Skin epidermis (tissue), 12 donors: ENCODE results near the gene TLK1.

Experiments used
- H3K27ac ChIP-seq, 21 experiments: fragments of 200-600 bp; sonication (generic) in 11 of 21; one replicate each; pipeline ENCODE4 v1.5.0; 2020; ENCODE audit warnings: mild to moderate bottlenecking in 3 of 21, inconsistent platforms in 2 of 21, moderate library complexity in 2 of 21
- H3K4me3 ChIP-seq, 7 experiments: fragments of 200-600 bp; sonication (generic) in 2 of 7; one replicate each; pipeline ENCODE4 v1.5.0; 2020; ENCODE audit warnings: inconsistent platforms in 2 of 7, mild to moderate bottlenecking in 2 of 7, moderate library complexity in 1 of 7

The TLK1 gene

GRCh38 chr2:171160119-171160955 is at the start of gene TLK1:
Gene TLK1, minus strand, starts transcription at chr2:171160893. Its CDS starts 465 bp downstream, at chr2:171160428.
- Histone ChIP-seq H3K4me3 (peak within 1 kb of the TSS; percentile 64 to 98 (median 92)), H3K27ac (peak within 1 kb of the TSS; percentile 81 to 99 (median 96))

- no peak overlapping the region for H3K4me3 ChIP-seq
- H3K27ac ChIP-seq, result peak overlapping the region in 4 of 21 experiments; percentile 17 to 67 (median 34)
Measured at GRCh38 chr2:171210216-171210863, 49.6 kb upstream of the TLK1 start.

GRCh38 chr2:171208657-171209056 is 48.0 kb upstream of the TLK1 start:
- Histone ChIP-seq H3K4me3 (no peak overlapping the region), H3K27ac (no peak overlapping the region)

- H3K4me3 ChIP-seq, result no peak overlapping the region
- H3K27ac ChIP-seq, result no peak overlapping the region
Measured at GRCh38 chr2:171206422-171207115, 45.9 kb upstream of the TLK1 start.

- H3K27ac ChIP-seq, result no peak overlapping the region
- no peak overlapping the region for H3K4me3 ChIP-seq
Measured at GRCh38 chr2:171205551-171205950, 44.9 kb upstream of the TLK1 start.

GRCh38 chr2:171201767-171202166 is 41.1 kb upstream of the TLK1 start:
- Histone ChIP-seq H3K27ac (no peak overlapping the region), H3K4me3 (no peak overlapping the region)

- no peak overlapping the region for H3K4me3 ChIP-seq
- H3K27ac ChIP-seq, result no peak overlapping the region
Measured at GRCh38 chr2:171201271-171201670, 40.6 kb upstream of the TLK1 start.

- Histone ChIP-seq H3K4me3 (no peak overlapping the region), H3K27ac (no peak overlapping the region)
Measured at GRCh38 chr2:171200469-171200868, 39.8 kb upstream of the TLK1 start.

GRCh38 chr2:171191021-171191420 is 30.3 kb upstream of the TLK1 start:
- Histone ChIP-seq H3K4me3 (no peak overlapping the region), H3K27ac (no peak overlapping the region)

- Histone ChIP-seq H3K4me3 (no peak overlapping the region), H3K27ac (no peak overlapping the region)
Measured at GRCh38 chr2:171187819-171188218, 27.1 kb upstream of the TLK1 start.

GRCh38 chr2:171187177-171187576 is 26.5 kb upstream of the TLK1 start:
- Histone ChIP-seq H3K4me3 (no peak overlapping the region), H3K27ac (no peak overlapping the region)

- Histone ChIP-seq H3K4me3 (no peak overlapping the region), H3K27ac (peak overlapping the region in 1 of 21 experiments; percentile 1)
Measured at GRCh38 chr2:171185941-171186340, 25.2 kb upstream of the TLK1 start.

GRCh38 chr2:171185165-171185818 is 24.6 kb upstream of the TLK1 start:
- H3K27ac ChIP-seq, result no peak overlapping the region

GRCh38 chr2:171181064-171182049 is 20.7 kb upstream of the TLK1 start:
- Histone ChIP-seq H3K27ac (peak overlapping the region in 2 of 21 experiments; percentile 8 to 12), H3K4me3 (no peak overlapping the region)

More at GRCh38 chr2:171185165-171185818, 24.6 kb upstream of the TLK1 start:
- no peak overlapping the region for H3K4me3 ChIP-seq

GRCh38 chr2:171180229-171180930 is 19.7 kb upstream of the TLK1 start:
- no peak overlapping the region for H3K4me3 ChIP-seq
- no peak overlapping the region for H3K27ac ChIP-seq

- Histone ChIP-seq H3K4me3 (no peak overlapping the region), H3K27ac (no peak overlapping the region)
Measured at GRCh38 chr2:171178993-171179392, 18.3 kb upstream of the TLK1 start.

- no peak overlapping the region for H3K4me3 ChIP-seq
Measured at GRCh38 chr2:171176516-171176915, 15.8 kb upstream of the TLK1 start.

GRCh38 chr2:171174075-171174474 is 13.4 kb upstream of the TLK1 start:
- no peak overlapping the region for H3K4me3 ChIP-seq
- H3K27ac ChIP-seq, result no peak overlapping the region

More at GRCh38 chr2:171176516-171176915, 15.8 kb upstream of the TLK1 start:
- no peak overlapping the region for H3K27ac ChIP-seq
